HL-60 (cell line): Measurements from ENCODE around the gene WSCD1.

Experiments used
- CTCF ChIP-seq: IDR thresholded peaks from one replicate; pipeline ENCODE4 v1.5.1; 2011; ENCODE audit warnings: low read length, control low read depth, inconsistent platforms; ENCODE audit not compliant: insufficient read depth
- GABPA ChIP-seq: IDR thresholded peaks from 2 replicates; pipeline ENCODE4 v1.6.1; 2012; ENCODE audit warnings: low read depth
- POLR2AphosphoS5 ChIP-seq: IDR thresholded peaks from 2 replicates; pipeline ENCODE4 v1.6.1; 2012; ENCODE audit warnings: low read depth
- SPI1 ChIP-seq: IDR thresholded peaks from 2 replicates; pipeline ENCODE4 v1.6.1; 2012; ENCODE audit warnings: low read depth, mild to moderate bottlenecking, borderline replicate concordance

DNA sequence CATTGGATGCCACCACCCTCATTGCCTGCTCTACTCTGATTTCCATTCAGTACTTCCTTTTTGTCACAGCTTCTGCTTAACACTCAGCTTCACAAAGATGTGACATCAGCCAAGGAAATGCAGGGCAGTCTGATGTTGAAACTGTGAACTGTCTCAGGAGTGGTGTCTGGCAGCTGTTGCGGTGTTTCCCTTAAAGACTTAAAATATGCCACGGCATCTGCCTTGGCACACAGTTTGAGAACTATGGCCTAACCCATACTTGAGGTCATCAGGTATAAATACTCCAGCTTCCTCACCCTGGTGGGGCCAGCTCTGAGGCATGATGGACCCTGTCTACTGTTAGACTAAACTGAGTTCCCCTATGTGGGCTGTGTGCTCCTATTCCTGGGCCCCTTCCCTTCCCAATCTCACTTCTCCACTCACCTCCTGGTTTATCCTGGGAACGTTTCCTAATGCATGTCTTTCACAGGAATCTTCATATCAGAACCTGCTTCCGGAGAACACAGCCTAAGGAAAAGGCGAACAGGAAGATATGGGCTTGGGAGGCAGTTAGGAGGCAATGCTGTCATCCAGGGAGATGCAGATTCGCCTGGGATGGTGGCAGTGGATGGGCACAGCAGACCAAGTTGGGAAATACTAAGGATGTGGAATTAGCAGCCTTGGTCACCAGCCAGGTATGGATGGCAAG is 96.5 kb downstream of the WSCD1 start:
- no peak for TF ChIP-seq CTCF
- no peak for TF ChIP-seq GABPA
- TF ChIP-seq POLR2AphosphoS5, result no peak
- TF ChIP-seq SPI1, result no peak
